SK-N-SH treated with all-trans-retinoic acid at 6 μM for 48 hours (cell line): ENCODE data around the gene TIMP2.
A peak's percentile ranks its signal among the peaks of the same experiment; 100 is the strongest.

Source experiments
- ATAC-seq: fragments of 200-7000 bp; cut with Tn5 transposase; 3 replicates; pipeline ENCODE4 v1.9.1; 2020; ENCODE audit warnings: mild to moderate bottlenecking, moderate library complexity
- ARNTL ChIP-seq: fragments of 450-650 bp; formaldehyde crosslinking; IDR thresholded peaks from 2 replicates; pipeline ENCODE4 v1.5.0; 2020; ENCODE audit warnings: low read depth, mild to moderate bottlenecking, moderate library complexity, borderline replicate concordance
- BACH2 ChIP-seq: fragments of 250-450 bp; sonication (Bioruptor Pico); IDR thresholded peaks from 2 replicates; pipeline ENCODE4 v1.9.0; 2021; ENCODE audit warnings: mild to moderate bottlenecking, borderline replicate concordance
- CSDC2 ChIP-seq: fragments of 250-450 bp; sonication (Bioruptor Pico); IDR thresholded peaks from 2 replicates; pipeline ENCODE4 v1.5.0; 2020; ENCODE audit warnings: mild to moderate bottlenecking, moderate library complexity
- CSRNP3 ChIP-seq: fragments of 250-450 bp; sonication (Bioruptor Pico); IDR thresholded peaks from 2 replicates; pipeline ENCODE4 v1.5.1; 2021; ENCODE audit warnings: mild to moderate bottlenecking, moderate library complexity
- GLIS3 ChIP-seq: fragments of 250-450 bp; sonication (Bioruptor Pico); IDR thresholded peaks from 2 replicates; pipeline ENCODE4 v1.5.0; 2020; ENCODE audit warnings: mild to moderate bottlenecking, moderate library complexity
- ISL1 ChIP-seq: fragments of 250-450 bp; sonication (Bioruptor Pico); IDR thresholded peaks from 2 replicates; pipeline ENCODE4 v2.1.2; 2022; ENCODE audit warnings: mild to moderate bottlenecking, moderate library complexity
- OSR1 ChIP-seq: fragments of 250-450 bp; sonication (Bioruptor Pico); IDR thresholded peaks from 2 replicates; pipeline ENCODE4 v1.8.0; 2022; ENCODE audit warnings: moderate library complexity, mild to moderate bottlenecking, inconsistent platforms
- PPARA ChIP-seq: fragments of 250-450 bp; sonication (Bioruptor Pico); IDR thresholded peaks from 2 replicates; pipeline ENCODE4 v1.5.0; 2020; ENCODE audit warnings: mild to moderate bottlenecking, borderline replicate concordance
- RARB ChIP-seq: fragments of 250-450 bp; sonication (Bioruptor Pico); IDR thresholded peaks from 2 replicates; pipeline ENCODE4 v1.8.0; 2021; ENCODE audit warnings: mild to moderate bottlenecking, moderate library complexity
- SNAI2 ChIP-seq: fragments of 250-450 bp; sonication (Bioruptor Pico); IDR thresholded peaks from 2 replicates; pipeline ENCODE4 v1.5.0; 2020; ENCODE audit warnings: mild to moderate bottlenecking, moderate library complexity
- TCF4 ChIP-seq: fragments of 250-450 bp; sonication (Bioruptor Pico); IDR thresholded peaks from 2 replicates; pipeline ENCODE4 v1.8.0; 2021; ENCODE audit warnings: mild to moderate bottlenecking, moderate library complexity, borderline replicate concordance
- ZC3H10 ChIP-seq: fragments of 250-450 bp; sonication (Bioruptor Pico); IDR thresholded peaks from 2 replicates; pipeline ENCODE4 v1.5.1; 2021; ENCODE audit warnings: mild to moderate bottlenecking, moderate library complexity
- ZFP3 ChIP-seq: fragments of 250-450 bp; sonication (Bioruptor Pico); IDR thresholded peaks from 2 replicates; pipeline ENCODE4 v1.5.0; 2020; ENCODE audit warnings: mild to moderate bottlenecking, moderate library complexity
- ZNF565 ChIP-seq: fragments of 450-650 bp; formaldehyde crosslinking; conservative IDR thresholded peaks from 2 replicates; pipeline ENCODE4 v1.5.0; 2020; ENCODE audit warnings: low read depth, mild to moderate bottlenecking, moderate library complexity
- ZNF70 ChIP-seq: fragments of 450-650 bp; formaldehyde crosslinking; IDR thresholded peaks from 2 replicates; pipeline ENCODE4 v1.5.0; 2020; ENCODE audit warnings: mild to moderate bottlenecking, moderate library complexity
- ZNF8 ChIP-seq: fragments of 450-650 bp; formaldehyde crosslinking; IDR thresholded peaks from 2 replicates; pipeline ENCODE4 v1.5.0; 2020; ENCODE audit warnings: mild to moderate bottlenecking, moderate library complexity
- TF ChIP-seq, protein P1 (sequence below): fragments of 250-450 bp; sonication (Bioruptor Pico); IDR thresholded peaks from 2 replicates; pipeline ENCODE4 v1.5.1; 2020; ENCODE audit warnings: low read depth, mild to moderate bottlenecking, moderate library complexity
- TF ChIP-seq, protein P2 (sequence below): fragments of 250-450 bp; sonication (Bioruptor Pico); IDR thresholded peaks from 2 replicates; pipeline ENCODE4 v1.8.0; 2021; ENCODE audit warnings: low read depth, mild to moderate bottlenecking, moderate library complexity, borderline replicate concordance
- TF ChIP-seq, protein P3 (sequence below): fragments of 250-450 bp; sonication (Bioruptor Pico); IDR thresholded peaks from 2 replicates; pipeline ENCODE4 v1.5.0; 2020; ENCODE audit warnings: mild to moderate bottlenecking, moderate library complexity
- TF ChIP-seq, protein P4 (sequence below): fragments of 250-450 bp; sonication (Bioruptor Pico); IDR thresholded peaks from 2 replicates; pipeline ENCODE4 v1.8.0; 2020; ENCODE audit warnings: mild to moderate bottlenecking, moderate library complexity, borderline replicate concordance

TIMP2 gene

DNA sequence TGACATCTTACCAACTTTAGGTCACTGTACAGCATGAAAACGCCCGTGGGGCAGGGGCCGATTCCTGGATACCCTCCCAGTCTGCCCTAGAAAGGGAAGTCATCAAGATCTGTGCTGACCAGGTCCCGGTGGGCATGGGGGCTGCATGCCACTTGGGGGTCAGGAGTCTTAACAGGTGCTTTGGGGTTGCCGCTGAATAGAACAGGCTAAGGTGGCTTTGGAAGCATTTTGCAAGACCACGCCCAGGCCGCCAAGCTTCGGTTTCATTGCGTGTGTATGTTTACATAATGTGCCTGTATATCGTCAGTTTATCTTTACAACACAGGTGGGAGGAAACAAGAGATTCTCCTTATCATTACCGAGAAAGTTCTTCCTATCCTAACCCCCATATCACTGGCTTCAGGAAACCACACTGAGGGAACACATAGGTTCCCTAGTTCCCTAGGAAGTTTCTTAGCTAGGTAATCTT lies 71.2 kb downstream of the TIMP2 start:
- no peak for TF ChIP-seq ISL1 (CRISPR knock-in tag)
- ATAC-seq: no peak

DNA sequence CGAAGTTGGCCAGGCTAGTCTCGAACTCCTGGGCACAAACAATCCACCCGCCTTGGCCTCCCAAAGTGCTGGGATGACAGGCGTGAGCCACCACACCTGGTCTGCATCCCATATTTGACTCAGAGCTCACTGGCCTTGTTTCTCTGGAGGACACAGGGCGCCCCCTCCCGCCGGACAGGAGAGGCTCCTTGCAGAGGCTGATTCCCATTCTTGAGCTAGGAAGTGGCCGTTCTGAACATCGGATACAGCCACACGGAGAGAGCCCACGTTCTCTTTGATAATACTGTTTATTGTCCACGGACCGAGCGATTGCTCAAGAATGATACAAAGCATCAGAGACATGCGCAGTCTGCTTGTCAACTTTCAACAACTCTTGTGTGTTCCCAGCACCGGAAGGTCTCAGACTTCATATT lies 72.5 kb downstream of the TIMP2 start:
- no peak for ATAC-seq
- TF ChIP-seq OSR1 (CRISPR knock-in tag): no peak
- no peak for TF ChIP-seq PPARA (CRISPR knock-in tag)
- no peak for TF ChIP-seq GLIS3 (CRISPR knock-in tag)
- no peak for TF ChIP-seq CSDC2 (CRISPR knock-in tag)
- TF ChIP-seq, protein P1, sequence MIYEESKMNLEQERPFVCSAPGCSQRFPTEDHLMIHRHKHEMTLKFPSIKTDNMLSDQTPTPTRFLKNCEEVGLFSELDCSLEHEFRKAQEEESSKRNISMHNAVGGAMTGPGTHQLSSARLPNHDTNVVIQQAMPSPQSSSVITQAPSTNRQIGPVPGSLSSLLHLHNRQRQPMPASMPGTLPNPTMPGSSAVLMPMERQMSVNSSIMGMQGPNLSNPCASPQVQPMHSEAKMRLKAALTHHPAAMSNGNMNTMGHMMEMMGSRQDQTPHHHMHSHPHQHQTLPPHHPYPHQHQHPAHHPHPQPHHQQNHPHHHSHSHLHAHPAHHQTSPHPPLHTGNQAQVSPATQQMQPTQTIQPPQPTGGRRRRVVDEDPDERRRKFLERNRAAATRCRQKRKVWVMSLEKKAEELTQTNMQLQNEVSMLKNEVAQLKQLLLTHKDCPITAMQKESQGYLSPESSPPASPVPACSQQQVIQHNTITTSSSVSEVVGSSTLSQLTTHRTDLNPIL (CRISPR knock-in tag): no peak
- no peak for TF ChIP-seq BACH2
- no peak for TF ChIP-seq ZNF8 (CRISPR knock-in tag)
- TF ChIP-seq ARNTL (CRISPR knock-in tag): no peak
- TF ChIP-seq, protein P2, sequence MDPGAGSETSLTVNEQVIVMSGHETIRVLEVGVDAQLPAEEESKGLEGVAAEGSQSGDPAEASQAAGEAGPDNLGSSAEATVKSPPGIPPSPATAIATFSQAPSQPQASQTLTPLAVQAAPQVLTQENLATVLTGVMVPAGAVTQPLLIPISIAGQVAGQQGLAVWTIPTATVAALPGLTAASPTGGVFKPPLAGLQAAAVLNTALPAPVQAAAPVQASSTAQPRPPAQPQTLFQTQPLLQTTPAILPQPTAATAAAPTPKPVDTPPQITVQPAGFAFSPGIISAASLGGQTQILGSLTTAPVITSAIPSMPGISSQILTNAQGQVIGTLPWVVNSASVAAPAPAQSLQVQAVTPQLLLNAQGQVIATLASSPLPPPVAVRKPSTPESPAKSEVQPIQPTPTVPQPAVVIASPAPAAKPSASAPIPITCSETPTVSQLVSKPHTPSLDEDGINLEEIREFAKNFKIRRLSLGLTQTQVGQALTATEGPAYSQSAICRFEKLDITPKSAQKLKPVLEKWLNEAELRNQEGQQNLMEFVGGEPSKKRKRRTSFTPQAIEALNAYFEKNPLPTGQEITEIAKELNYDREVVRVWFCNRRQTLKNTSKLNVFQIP (CRISPR knock-in tag): no peak
- TF ChIP-seq ZC3H10 (CRISPR knock-in tag): no peak
- TF ChIP-seq, protein P3, sequence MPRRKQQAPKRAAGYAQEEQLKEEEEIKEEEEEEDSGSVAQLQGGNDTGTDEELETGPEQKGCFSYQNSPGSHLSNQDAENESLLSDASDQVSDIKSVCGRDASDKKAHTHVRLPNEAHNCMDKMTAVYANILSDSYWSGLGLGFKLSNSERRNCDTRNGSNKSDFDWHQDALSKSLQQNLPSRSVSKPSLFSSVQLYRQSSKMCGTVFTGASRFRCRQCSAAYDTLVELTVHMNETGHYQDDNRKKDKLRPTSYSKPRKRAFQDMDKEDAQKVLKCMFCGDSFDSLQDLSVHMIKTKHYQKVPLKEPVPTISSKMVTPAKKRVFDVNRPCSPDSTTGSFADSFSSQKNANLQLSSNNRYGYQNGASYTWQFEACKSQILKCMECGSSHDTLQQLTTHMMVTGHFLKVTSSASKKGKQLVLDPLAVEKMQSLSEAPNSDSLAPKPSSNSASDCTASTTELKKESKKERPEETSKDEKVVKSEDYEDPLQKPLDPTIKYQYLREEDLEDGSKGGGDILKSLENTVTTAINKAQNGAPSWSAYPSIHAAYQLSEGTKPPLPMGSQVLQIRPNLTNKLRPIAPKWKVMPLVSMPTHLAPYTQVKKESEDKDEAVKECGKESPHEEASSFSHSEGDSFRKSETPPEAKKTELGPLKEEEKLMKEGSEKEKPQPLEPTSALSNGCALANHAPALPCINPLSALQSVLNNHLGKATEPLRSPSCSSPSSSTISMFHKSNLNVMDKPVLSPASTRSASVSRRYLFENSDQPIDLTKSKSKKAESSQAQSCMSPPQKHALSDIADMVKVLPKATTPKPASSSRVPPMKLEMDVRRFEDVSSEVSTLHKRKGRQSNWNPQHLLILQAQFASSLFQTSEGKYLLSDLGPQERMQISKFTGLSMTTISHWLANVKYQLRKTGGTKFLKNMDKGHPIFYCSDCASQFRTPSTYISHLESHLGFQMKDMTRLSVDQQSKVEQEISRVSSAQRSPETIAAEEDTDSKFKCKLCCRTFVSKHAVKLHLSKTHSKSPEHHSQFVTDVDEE (CRISPR knock-in tag): no peak
- no peak for TF ChIP-seq TCF4
- TF ChIP-seq ZNF70 (CRISPR knock-in tag): no peak
- no peak for TF ChIP-seq RARB (CRISPR knock-in tag)
- no peak for TF ChIP-seq CSRNP3 (CRISPR knock-in tag)
- no peak for TF ChIP-seq ISL1 (CRISPR knock-in tag)

DNA sequence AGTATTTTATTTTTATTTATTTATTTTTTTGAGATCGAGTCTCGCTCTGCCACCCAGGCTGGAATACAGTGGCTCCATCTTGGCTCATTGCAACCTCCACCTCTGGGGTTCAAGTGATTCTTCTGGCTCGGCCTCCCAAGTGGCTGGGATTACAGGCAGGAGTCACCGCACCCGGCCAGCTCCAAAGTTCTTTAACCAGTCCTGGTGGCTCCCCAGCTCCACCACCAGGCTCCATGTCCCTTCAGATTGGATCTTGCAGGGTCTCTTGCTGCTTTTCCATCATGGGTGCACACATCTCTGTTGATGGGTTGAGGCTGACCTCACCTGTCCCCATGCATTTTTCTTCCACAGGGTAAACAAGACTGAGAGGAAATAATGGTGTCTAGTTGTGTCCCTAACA lies 76.2 kb downstream of the TIMP2 start:
- TF ChIP-seq PPARA (CRISPR knock-in tag) (no peak), TCF4 (no peak), ZFP3 (CRISPR knock-in tag) (no peak), ZNF565 (CRISPR knock-in tag) (no peak), ZNF8 (CRISPR knock-in tag) (no peak)
- TF ChIP-seq, all 23 proteins: peak for 0
- ATAC-seq: peak; percentile 17

GRCh38 chr17:78847052-78847451 lies 78.1 kb downstream of the TIMP2 start:
- ATAC-seq: no peak

More at GRCh38 chr17:78847052-78847451, 78.1 kb downstream of the TIMP2 start:
- TF ChIP-seq OSR1 (CRISPR knock-in tag): no peak
- TF ChIP-seq, protein P4, sequence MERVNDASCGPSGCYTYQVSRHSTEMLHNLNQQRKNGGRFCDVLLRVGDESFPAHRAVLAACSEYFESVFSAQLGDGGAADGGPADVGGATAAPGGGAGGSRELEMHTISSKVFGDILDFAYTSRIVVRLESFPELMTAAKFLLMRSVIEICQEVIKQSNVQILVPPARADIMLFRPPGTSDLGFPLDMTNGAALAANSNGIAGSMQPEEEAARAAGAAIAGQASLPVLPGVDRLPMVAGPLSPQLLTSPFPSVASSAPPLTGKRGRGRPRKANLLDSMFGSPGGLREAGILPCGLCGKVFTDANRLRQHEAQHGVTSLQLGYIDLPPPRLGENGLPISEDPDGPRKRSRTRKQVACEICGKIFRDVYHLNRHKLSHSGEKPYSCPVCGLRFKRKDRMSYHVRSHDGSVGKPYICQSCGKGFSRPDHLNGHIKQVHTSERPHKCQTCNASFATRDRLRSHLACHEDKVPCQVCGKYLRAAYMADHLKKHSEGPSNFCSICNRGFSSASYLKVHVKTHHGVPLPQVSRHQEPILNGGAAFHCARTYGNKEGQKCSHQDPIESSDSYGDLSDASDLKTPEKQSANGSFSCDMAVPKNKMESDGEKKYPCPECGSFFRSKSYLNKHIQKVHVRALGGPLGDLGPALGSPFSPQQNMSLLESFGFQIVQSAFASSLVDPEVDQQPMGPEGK (CRISPR knock-in tag): no peak
- no peak for TF ChIP-seq BACH2
- no peak for TF ChIP-seq ZNF565 (CRISPR knock-in tag)
- TF ChIP-seq PPARA (CRISPR knock-in tag): no peak
- no peak for TF ChIP-seq ARNTL (CRISPR knock-in tag)
- no peak for TF ChIP-seq ISL1 (CRISPR knock-in tag)
- no peak for TF ChIP-seq SNAI2 (CRISPR knock-in tag)
- TF ChIP-seq, all 23 proteins: peak for 0
